Esophagus squamous epithelium (tissue), 5 donors: ENCODE results near the gene ADPRS. TPM values are rescaled to one million over a fixed set of nuclear protein-coding genes. Genes with fewer than 3 reads are reported as not detected.

ENCODE experiments used
- DNase-seq: peaks from one replicate; lab custom pipeline; 2025; lab: John Stamatoyannopoulos, UW
- H3K27ac ChIP-seq, 4 donors: fragments of 200-600 bp; sonication (generic); one replicate each; pipeline ENCODE4 v1.5.1; 2016 to 2019; ENCODE audit warnings: mild to moderate bottlenecking in 1 of 4
- H3K27me3 ChIP-seq, 4 donors: fragments of 200-600 bp; sonication (generic); 1 replicate in 3 of 4; 2 replicates in 1 of 4; pipeline versions ENCODE4 v1.5.1 to v1.6.0; 2017 to 2021; ENCODE audit warnings: antibody characterized with exemption in 1 of 4
- H3K36me3 ChIP-seq, 3 donors: fragments of 200-600 bp; sonication (generic); one replicate each; pipeline ENCODE4 v1.5.1; 2016 to 2019
- H3K4me1 ChIP-seq, 3 donors: fragments of 200-600 bp; sonication (generic); one replicate each; pipeline ENCODE4 v1.5.1; 2017 to 2019
- H3K4me3 ChIP-seq, 4 donors: fragments of 200-600 bp; sonication (generic); 1 replicate in 3 of 4; 2 replicates in 1 of 4; pipeline ENCODE4 v1.5.1; 2016 to 2019; ENCODE audit warnings: mild to moderate bottlenecking in 2 of 4, moderate library complexity in 1 of 4
- H3K9me3 ChIP-seq, 3 donors: fragments of 200-600 bp; sonication (generic); one replicate each; pipeline ENCODE4 v1.5.1; 2016 to 2019
- POLR2A ChIP-seq, 4 donors: fragments of 450-650 bp; IDR thresholded peaks; one replicate each; pipeline ENCODE4 v1.6.1; 2017; ENCODE audit warnings: antibody characterized with exemption in 4 of 4, mild to moderate bottlenecking in 4 of 4, moderate library complexity in 3 of 4
- WGBS, 2 donors: methylation state at CpG; one replicate each; pipeline ENCODE4 v1.1.5; 2018; 5-methylcytosine and 5-hydroxymethylcytosine counted together
- intact Hi-C: fragments of 100-400 bp; cut with DNase I; formaldehyde crosslinking; loops from one replicate; pipeline ENCODE4 v1.15.0; 2022
- total RNA-seq, 4 donors: library from RNA; depleted of rRNA; stranded (reverse); fragments of >200 nt; gene quantifications; one replicate each; pipeline ENCODE4 v1.1.0, GENCODE V29; 2016
- TF ChIP-seq, protein P1 (sequence below), 6 experiments: fragments of 450-650 bp in 4 of 6; fragments of 200-600 bp in 2 of 6; sonication (generic) in 2 of 6; IDR thresholded peaks; one replicate each; pipeline ENCODE4 v1.5.1; 2016 to 2019; ENCODE audit warnings: antibody characterized with exemption in 6 of 6, mild to moderate bottlenecking in 4 of 6, moderate library complexity in 4 of 6
- donor health status: DM: yes; HTN: yes; CAD: no.

Gene ADPRS
- total RNA-seq, 4 donors from 2014 or later = 41.0 to 57.8 (median 48.1) TPM

DNA sequence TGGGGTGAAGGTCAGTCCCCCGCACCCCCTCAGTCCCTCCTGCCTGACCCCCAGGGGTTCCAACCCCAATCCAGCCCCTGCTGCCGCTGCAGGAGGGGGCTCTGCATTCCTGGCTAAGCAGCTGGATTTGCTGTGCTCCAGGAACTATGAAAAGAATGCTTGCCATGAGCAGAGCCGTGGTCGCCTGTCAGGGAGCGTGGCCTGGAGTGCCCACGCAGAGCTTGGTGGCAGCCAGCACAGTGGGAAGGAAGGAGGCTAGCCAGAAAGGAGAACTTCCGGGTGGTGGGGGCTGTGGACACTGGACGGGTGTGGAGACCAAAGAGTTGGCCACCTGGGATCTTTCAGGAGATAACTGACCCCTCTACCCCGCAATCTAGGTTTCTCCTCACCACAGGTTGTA lies 30.8 kb downstream of the ADPRS start:
- H3K27ac ChIP-seq = peak overlapping the region; percentile 25 to 72 (median 54)
- intact Hi-C loops = loop anchor here (10.0 kb wide), 1 partner anchor 165 kb away; no protein-coding TSS in a partner anchor
- TF ChIP-seq POLR2A (IDR thresholded peaks at IDR 0.05) = no peak
- TF ChIP-seq, protein P1, sequence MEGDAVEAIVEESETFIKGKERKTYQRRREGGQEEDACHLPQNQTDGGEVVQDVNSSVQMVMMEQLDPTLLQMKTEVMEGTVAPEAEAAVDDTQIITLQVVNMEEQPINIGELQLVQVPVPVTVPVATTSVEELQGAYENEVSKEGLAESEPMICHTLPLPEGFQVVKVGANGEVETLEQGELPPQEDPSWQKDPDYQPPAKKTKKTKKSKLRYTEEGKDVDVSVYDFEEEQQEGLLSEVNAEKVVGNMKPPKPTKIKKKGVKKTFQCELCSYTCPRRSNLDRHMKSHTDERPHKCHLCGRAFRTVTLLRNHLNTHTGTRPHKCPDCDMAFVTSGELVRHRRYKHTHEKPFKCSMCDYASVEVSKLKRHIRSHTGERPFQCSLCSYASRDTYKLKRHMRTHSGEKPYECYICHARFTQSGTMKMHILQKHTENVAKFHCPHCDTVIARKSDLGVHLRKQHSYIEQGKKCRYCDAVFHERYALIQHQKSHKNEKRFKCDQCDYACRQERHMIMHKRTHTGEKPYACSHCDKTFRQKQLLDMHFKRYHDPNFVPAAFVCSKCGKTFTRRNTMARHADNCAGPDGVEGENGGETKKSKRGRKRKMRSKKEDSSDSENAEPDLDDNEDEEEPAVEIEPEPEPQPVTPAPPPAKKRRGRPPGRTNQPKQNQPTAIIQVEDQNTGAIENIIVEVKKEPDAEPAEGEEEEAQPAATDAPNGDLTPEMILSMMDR (IDR thresholded peaks at IDR 0.05) = no peak

DNA sequence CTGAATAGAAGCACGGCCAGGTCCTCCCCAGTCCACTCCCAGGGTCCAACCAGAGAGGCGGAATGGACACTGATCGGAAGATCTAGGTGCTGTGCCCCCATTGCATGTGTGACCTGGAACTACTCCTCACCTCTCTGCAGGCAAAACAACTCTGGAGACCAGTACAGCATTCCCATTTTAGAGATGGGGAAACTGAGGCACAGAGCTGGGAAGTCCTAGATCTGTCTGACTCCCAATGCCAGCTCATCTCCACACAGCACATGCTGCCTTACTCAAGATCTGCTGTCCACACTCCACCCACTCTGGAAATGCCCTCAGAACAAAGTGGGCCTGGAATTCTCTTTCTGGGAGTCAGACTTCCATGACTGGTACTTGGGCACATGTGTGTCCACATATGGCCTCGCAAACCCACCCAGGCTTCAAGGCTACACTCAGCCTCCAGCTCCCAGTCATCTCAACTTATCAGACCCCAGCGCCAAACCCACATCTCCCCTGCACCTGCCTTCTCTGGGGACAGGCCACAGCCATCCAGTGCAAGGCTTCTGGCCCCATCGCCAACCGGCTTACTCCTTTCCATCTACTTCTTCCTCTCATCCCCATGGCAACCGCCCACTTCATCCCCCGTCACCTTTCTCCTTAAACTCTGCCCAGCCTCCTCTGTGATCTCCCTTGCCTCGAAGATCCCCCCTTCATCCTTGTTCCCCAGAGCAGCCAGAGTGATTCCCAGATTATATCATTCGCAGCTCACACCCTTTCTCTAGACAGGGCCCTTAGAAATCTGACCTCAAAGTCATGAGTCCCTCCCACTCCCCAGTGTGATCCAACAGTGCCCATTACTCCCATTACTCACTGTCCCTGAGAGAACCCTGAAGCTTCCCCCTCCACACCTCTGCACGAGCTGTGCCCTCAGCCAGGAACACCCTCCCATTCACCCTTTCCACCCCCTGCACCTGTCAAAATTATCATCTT lies 33.7 kb downstream of the ADPRS start:
- WGBS, 2 donors = 83 to 84% methylated on average over 9 to 12 of the region's 12 CpGs
- Histone ChIP-seq H3K4me3 (no peak overlapping the region), H3K4me1 (peaks cover 5 to 49% (median 7%) of the 10 kb centered on the region in 3 donors), H3K27me3 (peaks cover 0 to 18% (median 0%) of the 10 kb centered on the region in 4 donors), H3K36me3 (no peaks in the 10 kb centered on the region), H3K9me3 (no peaks in the 10 kb centered on the region), H3K27ac (peak overlapping the region in 1 of 4 donors; percentile 81)
- DNase-seq = no peak
- TF ChIP-seq POLR2A (IDR thresholded peaks at IDR 0.05) = no peak
- TF ChIP-seq, protein P1 (IDR thresholded peaks at IDR 0.05) = no peak
- intact Hi-C loops = no loop called here

More for the DNA sequence above, 30.8 kb downstream of the ADPRS start:
- Histone ChIP-seq H3K27me3 (peaks cover 0 to 3% (median 0%) of the 10 kb centered on the region in 4 donors), H3K4me1 (peaks cover 0 to 50% (median 10%) of the 10 kb centered on the region in 3 donors), H3K4me3 (no peak overlapping the region), H3K36me3 (no peaks in the 10 kb centered on the region), H3K9me3 (no peaks in the 10 kb centered on the region)
- WGBS, 2 donors = 45 to 52% methylated on average over 3 to 5 of the region's 9 CpGs
- DNase-seq = no peak

DNA sequence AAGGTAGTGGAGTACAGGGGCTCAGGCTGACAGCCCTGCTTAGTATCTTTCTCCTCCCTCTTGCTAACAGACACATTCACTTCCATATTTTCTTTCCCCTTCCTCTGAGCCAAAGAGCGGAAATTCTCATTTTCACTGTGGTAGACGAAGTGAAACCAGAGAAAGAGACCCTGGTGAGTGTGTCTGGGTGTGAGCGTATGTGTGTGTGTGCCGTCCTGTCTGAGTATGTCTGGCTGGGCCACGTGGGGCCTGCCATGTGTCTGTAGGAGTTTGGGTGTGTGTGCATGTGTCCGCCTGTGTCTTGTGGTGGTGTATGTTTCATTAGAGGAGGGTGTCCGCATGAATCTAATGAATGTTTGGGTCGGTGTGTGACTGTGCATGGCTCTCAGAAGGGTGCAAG lies 34.7 kb downstream of the ADPRS start:
- Histone ChIP-seq H3K36me3 (no peaks in the 10 kb centered on the region), H3K4me3 (peak overlapping the region in 1 of 4 donors; percentile 5), H3K4me1 (peaks cover 5 to 45% (median 7%) of the 10 kb centered on the region in 3 donors), H3K9me3 (no peaks in the 10 kb centered on the region), H3K27me3 (peaks cover 0 to 18% (median 0%) of the 10 kb centered on the region in 4 donors), H3K27ac (peak overlapping the region in 3 of 4 donors; percentile 6 to 81 (median 42))
- 44 to 56% methylated on average over 5 to 8 of the region's 8 CpGs for WGBS, 2 donors
- no peak for TF ChIP-seq POLR2A (IDR thresholded peaks at IDR 0.05)
- TF ChIP-seq, protein P1 (IDR thresholded peaks at IDR 0.05) = no peak
- intact Hi-C loops = no loop called here
- DNase-seq = no peak

GRCh38 chr1:36124404-36125128 lies 35.9 kb downstream of the ADPRS start:
- peaks cover 5 to 40% (median 7%) of the 10 kb centered on the region in 3 donors for H3K4me1 ChIP-seq

More at GRCh38 chr1:36124404-36125128, 35.9 kb downstream of the ADPRS start:
- peak overlapping the region; percentile 41 to 74 (median 48) for H3K4me3 ChIP-seq
- intact Hi-C loops = no loop called here
- H3K9me3 ChIP-seq = no peaks in the 10 kb centered on the region
- H3K27me3 ChIP-seq = peaks cover 0 to 18% (median 0%) of the 10 kb centered on the region in 4 donors
- TF ChIP-seq POLR2A (IDR thresholded peaks at IDR 0.05) = no peak
- TF ChIP-seq, protein P1 (IDR thresholded peaks at IDR 0.05) = no peak
- peak overlapping the region; percentile 26 to 81 (median 65) for H3K27ac ChIP-seq
- H3K36me3 ChIP-seq = no peaks in the 10 kb centered on the region
- WGBS, 2 donors = 65% methylated on average over 11 of the region's 42 CpGs; no CpG with 5 or more reads in 1 of the 2 donors
- DNase-seq = no peak
